ENCODE data around the gene GRK3.

GRCh38 chr22:25638638-25639037, 74.2 kb downstream of the GRK3 start:
- TF ChIP-seq CTCF (IDR thresholded peaks at IDR 0.05; ENCODE audit: low read depth, low read length, poor library complexity, severe bottlenecking) = no peak
- TF ChIP-seq EZH2phosphoT487 (IDR thresholded peaks at IDR 0.05; ENCODE audit: borderline replicate concordance, low read length) = no peak

Measured in DOHH2 (cell line).